ENCODE data around the gene CDIP1. TPM values are rescaled to one million over a fixed set of nuclear protein-coding genes. Genes with fewer than 3 reads are reported as not detected.

CDIP1 gene
- total RNA-seq, 1 experiment from 2014 or later: 6.2 TPM

DNA sequence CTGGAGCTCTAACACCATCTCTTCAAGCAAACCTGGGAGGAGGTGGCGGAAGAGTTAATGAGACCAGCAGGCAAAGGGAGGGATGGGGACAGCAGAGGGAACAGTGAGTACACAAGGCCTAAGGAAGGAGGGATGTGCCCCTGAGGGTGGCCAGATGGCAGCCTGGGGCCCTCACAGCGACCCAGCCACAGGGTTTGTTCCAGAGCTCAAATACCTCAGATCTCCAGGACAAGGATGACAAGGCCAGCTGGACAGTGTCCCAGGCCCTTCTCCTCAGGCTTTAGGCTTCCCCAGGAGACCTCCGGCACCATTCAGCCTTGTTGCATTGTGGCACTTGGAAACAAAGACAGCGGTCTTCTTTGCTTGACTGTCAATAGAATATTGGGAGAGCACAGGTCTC, 14.9 kb downstream of the CDIP1 start:
- no peak for TF ChIP-seq CTCF (IDR thresholded peaks at IDR 0.05; ENCODE audit: unreplicated experiment)
- CTCF ChIA-PET: no interaction called here
- Mint-ChIP-seq H3K36me3 (ENCODE audit: insufficient read depth, unreplicated experiment) (no peaks in the 10 kb centered on the region), H3K9me3 (ENCODE audit: low read depth, unreplicated experiment) (no peaks in the 10 kb centered on the region), H3K27me3 (ENCODE audit: unreplicated experiment) (no peaks in the 10 kb centered on the region), H3K4me3 (ENCODE audit: low read depth, unreplicated experiment) (no peak overlapping the region), H3K4me1 (ENCODE audit: low read depth, unreplicated experiment) (peaks cover 20% of the 10 kb centered on the region), H3K27ac (ENCODE audit: unreplicated experiment) (no peak overlapping the region)
- no TSS peak for BruUV-seq (replicated peaks)
- intact Hi-C loops (cut with micrococcal nuclease; ENCODE audit: unreplicated experiment): no loop called here
- no peak for DNase-seq

- no peak for TF ChIP-seq CTCF (IDR thresholded peaks at IDR 0.05; ENCODE audit: unreplicated experiment)
- intact Hi-C loops (cut with micrococcal nuclease; ENCODE audit: unreplicated experiment): no loop called here
- Mint-ChIP-seq H3K27ac (ENCODE audit: unreplicated experiment) (no peak overlapping the region), H3K36me3 (ENCODE audit: insufficient read depth, unreplicated experiment) (no peaks in the 10 kb centered on the region), H3K4me3 (ENCODE audit: low read depth, unreplicated experiment) (no peak overlapping the region), H3K27me3 (ENCODE audit: unreplicated experiment) (no peaks in the 10 kb centered on the region), H3K4me1 (ENCODE audit: low read depth, unreplicated experiment) (peaks cover 20% of the 10 kb centered on the region), H3K9me3 (ENCODE audit: low read depth, unreplicated experiment) (no peaks in the 10 kb centered on the region)
- no peak for DNase-seq
- CTCF ChIA-PET: no interaction called here
- no TSS peak for BruUV-seq (replicated peaks)
These were observed 16.5 kb downstream of the CDIP1 start for GRCh38 chr16:4522051-4522581.

DNA sequence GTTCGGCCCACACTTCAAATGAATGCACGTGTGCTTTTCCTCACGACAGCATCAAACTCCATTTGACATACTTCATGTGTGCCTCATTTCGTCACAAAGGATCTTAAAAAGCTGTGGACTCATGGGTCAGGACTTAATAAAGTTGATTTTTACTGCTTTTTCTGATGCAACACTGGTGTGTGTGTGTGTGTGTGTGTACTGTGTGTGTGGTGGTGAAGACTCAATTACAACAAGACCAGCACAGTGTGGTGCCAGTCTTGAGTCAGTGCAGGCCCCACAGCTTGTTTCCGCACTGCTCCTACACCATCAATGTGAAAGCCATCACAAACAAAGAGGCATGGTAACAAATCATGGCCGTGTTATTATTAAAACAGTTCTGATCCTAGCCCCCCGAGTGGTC, 17.7 kb downstream of the CDIP1 start:
- no peaks in the 10 kb centered on the region for H3K9me3 Mint-ChIP-seq (ENCODE audit: low read depth, unreplicated experiment)
- CTCF ChIA-PET: no interaction called here
- H3K27me3 Mint-ChIP-seq (ENCODE audit: unreplicated experiment): no peaks in the 10 kb centered on the region
- H3K27ac Mint-ChIP-seq (ENCODE audit: unreplicated experiment): no peak overlapping the region
- intact Hi-C loops (cut with micrococcal nuclease; ENCODE audit: unreplicated experiment): no loop called here
- no peaks in the 10 kb centered on the region for H3K36me3 Mint-ChIP-seq (ENCODE audit: insufficient read depth, unreplicated experiment)
- BruUV-seq (replicated peaks): no TSS peak
- DNase-seq: no peak
- no peak overlapping the region for H3K4me3 Mint-ChIP-seq (ENCODE audit: low read depth, unreplicated experiment)
- H3K4me1 Mint-ChIP-seq (ENCODE audit: low read depth, unreplicated experiment): peaks cover 14% of the 10 kb centered on the region
- TF ChIP-seq CTCF (IDR thresholded peaks at IDR 0.05; ENCODE audit: unreplicated experiment): no peak

DNA sequence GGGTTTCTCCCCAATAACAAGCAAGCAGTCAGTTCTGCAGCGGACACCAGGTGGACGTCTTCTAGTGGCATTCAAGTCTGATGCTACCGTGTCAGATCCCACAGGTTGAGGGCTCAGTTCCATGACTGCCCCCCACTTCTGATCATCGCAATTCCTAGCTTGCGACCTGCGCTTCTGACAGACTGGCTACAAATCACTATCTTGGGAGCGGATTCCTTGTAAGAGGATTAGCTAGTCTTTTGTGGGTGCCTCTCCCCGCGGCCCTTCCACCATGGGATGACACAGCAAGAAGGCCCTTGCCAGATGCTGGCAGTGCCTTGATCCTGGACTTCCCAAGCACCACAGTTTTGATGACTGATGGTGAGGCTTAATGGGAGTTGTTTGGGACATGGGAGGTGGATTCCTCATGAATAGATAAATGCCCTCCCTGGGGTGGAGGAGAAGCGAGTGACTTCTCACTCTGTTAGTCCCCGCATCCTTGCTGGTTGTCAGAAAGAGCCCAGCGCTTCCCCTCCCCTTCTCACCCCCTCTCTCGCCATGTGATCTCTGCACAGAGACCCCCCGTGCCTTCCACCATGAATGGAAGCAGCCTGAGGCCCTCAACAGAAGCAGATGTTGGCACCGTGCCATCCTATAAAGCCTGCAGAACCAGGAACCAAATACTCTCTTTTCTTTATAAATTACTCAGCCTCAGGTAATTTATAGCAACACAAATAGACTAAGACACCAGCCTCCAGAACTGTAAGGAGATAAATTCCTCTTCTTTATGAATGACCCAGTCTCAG, 19.1 kb downstream of the CDIP1 start:
- BruUV-seq (replicated peaks): no TSS peak
- intact Hi-C loops (cut with micrococcal nuclease; ENCODE audit: unreplicated experiment): loop anchor here (5.0 to 10.0 kb wide), 2 partner anchors 68 to 505 kb away; no protein-coding TSS in a partner anchor
- DNase-seq: no peak
- Mint-ChIP-seq H3K4me3 (ENCODE audit: low read depth, unreplicated experiment) (no peak overlapping the region), H3K4me1 (ENCODE audit: low read depth, unreplicated experiment) (peaks cover 4% of the 10 kb centered on the region), H3K27ac (ENCODE audit: unreplicated experiment) (no peak overlapping the region), H3K27me3 (ENCODE audit: unreplicated experiment) (no peaks in the 10 kb centered on the region), H3K36me3 (ENCODE audit: insufficient read depth, unreplicated experiment) (peaks cover 3% of the 10 kb centered on the region), H3K9me3 (ENCODE audit: low read depth, unreplicated experiment) (no peaks in the 10 kb centered on the region)
- CTCF ChIA-PET: interaction anchor here (1.6 kb wide), 1 partner anchor 12 kb away, joined by 4 read pairs; no protein-coding TSS in a partner anchor
- TF ChIP-seq CTCF (IDR thresholded peaks at IDR 0.05; ENCODE audit: unreplicated experiment): no peak

Data from Calu3 (cell line).